MCF 10A (cell line): ENCODE measurements around the gene RPL38. TPM values are rescaled to one million over a fixed set of nuclear protein-coding genes. Genes with fewer than 3 reads are reported as not detected.

Experiments
- BruUV-seq: library from RNA; stranded (reverse); fragments of 400-500 nt; replicated peaks from 2 replicates; lab custom pipeline; 2021; lab: Mats Ljungman, UMichigan
- CTCF ChIA-PET: fragments of 300-600 bp; sonication (Branson Sonifier 250); formaldehyde crosslinking; extraction: SDS; loops from one replicate; lab custom pipeline; 2021; ENCODE audit warnings: antibody characterized with exemption, inconsistent platforms; lab: Yijun Ruan, JAX
- POLR2A ChIA-PET: fragments of 300-600, 350-650 bp; sonication (Branson Sonifier 250); formaldehyde crosslinking; extraction: SDS; loops from one replicate; lab custom pipeline; 2020; ENCODE audit warnings: antibody characterized with exemption, inconsistent platforms; lab: Yijun Ruan, JAX
- DNase-seq: peaks from one replicate; pipeline ENCODE4 v3.0.0-alpha.2; 2018; ENCODE audit not compliant: unreplicated experiment
- H3K27ac Mint-ChIP-seq: one replicate; pipeline ENCODE4 v1.8.0; 2022; ENCODE audit warnings: mild to moderate bottlenecking, low read depth, mixed read lengths; ENCODE audit not compliant: unreplicated experiment
- H3K27me3 Mint-ChIP-seq: one replicate; pipeline ENCODE4 v1.8.0; 2022; ENCODE audit warnings: mixed read lengths; ENCODE audit not compliant: insufficient read depth, unreplicated experiment
- H3K36me3 Mint-ChIP-seq: one replicate; pipeline ENCODE4 v1.8.0; 2022; ENCODE audit warnings: mild to moderate bottlenecking, moderate library complexity, mixed read lengths; ENCODE audit not compliant: insufficient read depth, unreplicated experiment
- H3K4me1 Mint-ChIP-seq: one replicate; pipeline ENCODE4 v1.8.0; 2022; ENCODE audit warnings: mixed read lengths; ENCODE audit not compliant: insufficient read depth, unreplicated experiment
- H3K4me3 Mint-ChIP-seq: one replicate; pipeline ENCODE4 v1.8.0; 2022; ENCODE audit warnings: mild to moderate bottlenecking, moderate library complexity, mixed read lengths; ENCODE audit not compliant: unreplicated experiment
- H3K9me3 Mint-ChIP-seq: one replicate; pipeline ENCODE4 v1.8.0; 2022; ENCODE audit warnings: mixed read lengths; ENCODE audit not compliant: unreplicated experiment
- CTCF ChIP-seq: fragments of 200-600 bp; IDR thresholded peaks from one replicate; pipeline ENCODE4 v1.8.0; 2022; ENCODE audit warnings: antibody characterized with exemption, mild to moderate bottlenecking; ENCODE audit not compliant: unreplicated experiment
- intact Hi-C: fragments of 100-400 bp; cut with micrococcal nuclease; formaldehyde crosslinking; loops from 2 replicates; pipeline ENCODE4 v1.14.1; 2022
- total RNA-seq: library from RNA; stranded (reverse); gene quantifications from 2 replicates; pipeline ENCODE4 v1.2.3, GENCODE V29; 2022

RPL38 gene
- total RNA-seq, 1 experiment from 2014 or later = 1,197 TPM

- H3K27me3 Mint-ChIP-seq = peaks cover 57% of the 10 kb centered on the region
- H3K4me3 Mint-ChIP-seq = no peak overlapping the region
- intact Hi-C loops = no loop called here
- H3K27ac Mint-ChIP-seq = no peak overlapping the region
- TF ChIP-seq CTCF = no peak
- POLR2A ChIA-PET = no interaction called here
- CTCF ChIA-PET = interaction anchor here (0.6 to 1.0 kb wide), 2 partner anchors 167 to 822 kb away, joined by 3 read pairs; no protein-coding TSS in a partner anchor
- no peak for DNase-seq
- H3K36me3 Mint-ChIP-seq = no peaks in the 10 kb centered on the region
- no peaks in the 10 kb centered on the region for H3K9me3 Mint-ChIP-seq
- H3K4me1 Mint-ChIP-seq = no peaks in the 10 kb centered on the region
- no TSS peak for BruUV-seq
Observed at GRCh38 chr17:74165797-74166365, 37.6 kb upstream of the RPL38 start.

- no peaks in the 10 kb centered on the region for H3K4me1 Mint-ChIP-seq
- no peak overlapping the region for H3K4me3 Mint-ChIP-seq
- BruUV-seq = no TSS peak
- ChIA-PET POLR2A (no interaction called here), CTCF (no interaction called here)
- TF ChIP-seq CTCF = no peak
- H3K27ac Mint-ChIP-seq = no peak overlapping the region
- no peaks in the 10 kb centered on the region for H3K36me3 Mint-ChIP-seq
- intact Hi-C loops = loop anchor here (10.0 kb wide), 1 partner anchor 516 kb away; no protein-coding TSS in a partner anchor
- no peaks in the 10 kb centered on the region for H3K9me3 Mint-ChIP-seq
- DNase-seq = no peak
- peaks cover 92% of the 10 kb centered on the region for H3K27me3 Mint-ChIP-seq
Observed at GRCh38 chr17:74170924-74171323, 32.6 kb upstream of the RPL38 start.

- Mint-ChIP-seq H3K4me1 (peaks cover 6% of the 10 kb centered on the region), H3K27me3 (peaks cover 84% of the 10 kb centered on the region), H3K4me3 (no peak overlapping the region), H3K36me3 (no peaks in the 10 kb centered on the region), H3K27ac (no peak overlapping the region), H3K9me3 (no peaks in the 10 kb centered on the region)
- CTCF ChIA-PET = interaction anchor here (0.7 kb wide), 1 partner anchor 16 kb away, joined by 3 read pairs; no protein-coding TSS in a partner anchor
- POLR2A ChIA-PET = no interaction called here
- intact Hi-C loops = loop anchor here (10.0 kb wide), 1 partner anchor 518 kb away; no protein-coding TSS in a partner anchor
- no peak for TF ChIP-seq CTCF
- no TSS peak for BruUV-seq
- DNase-seq = no peak
Observed at GRCh38 chr17:74172700-74173099, 30.8 kb upstream of the RPL38 start.

GRCh38 chr17:74176546-74177001, 26.9 kb upstream of the RPL38 start:
- CTCF ChIA-PET = interaction anchor here (0.7 to 3.2 kb wide), 18 partner anchors 11 to 813 kb away, joined by 3 to 57 read pairs (median 4); no protein-coding TSS in a partner anchor
- POLR2A ChIA-PET = interaction anchor here (0.9 kb wide), 1 partner anchor 27 kb away, joined by 3 read pairs; the partner anchor contains the start of gene RPL38
- no TSS peak for BruUV-seq
- TF ChIP-seq CTCF = peak; percentile 89
- intact Hi-C loops = loop anchor here (1.0 to 10.0 kb wide), 3 partner anchors 86 to 581 kb away; no protein-coding TSS in a partner anchor
- Mint-ChIP-seq H3K4me3 (no peak overlapping the region), H3K9me3 (no peaks in the 10 kb centered on the region), H3K4me1 (peaks cover 6% of the 10 kb centered on the region), H3K27me3 (peaks cover 64% of the 10 kb centered on the region), H3K36me3 (no peaks in the 10 kb centered on the region), H3K27ac (no peak overlapping the region)
- DNase-seq = peak; percentile 67
